ENCODE results near the gene CLASRP.

- TF ChIP-seq CTCF (IDR thresholded peaks at IDR 0.05): no peak
- TF ChIP-seq POLR2A (IDR thresholded peaks at IDR 0.05): no peak
Observed at GRCh38 chr19:45099467-45100191, 60.8 kb downstream of the CLASRP start.
